Measurements from ENCODE around the gene ERCC6.

GRCh38 chr10:49526619-49527018 is 12.3 kb downstream of the ERCC6 start:
- TF ChIP-seq CTCF (IDR thresholded peaks at IDR 0.05; ENCODE audit: poor library complexity, severe bottlenecking) (no peak), SMC3 (conservative IDR thresholded peaks at IDR 0.05; ENCODE audit: poor library complexity) (no peak), REST (IDR thresholded peaks at IDR 0.05; ENCODE audit: borderline replicate concordance) (no peak), EZH2 (IDR thresholded peaks at IDR 0.05; ENCODE audit: borderline replicate concordance, insufficient read depth, low read length, poor library complexity, severe bottlenecking) (no peak), POLR2AphosphoS5 (IDR thresholded peaks at IDR 0.05) (no peak)
